Hematopoietic multipotent progenitor cell treated with erythropoietin and hydrocortisone succinate and interleukin-3 and kit ligand, for 17 days (in vitro differentiated cells): ENCODE measurements around the gene ATOSA.

Experiments
- DNase-seq: peaks from one replicate; pipeline ENCODE4 v3.0.0-alpha.2; 2015; ENCODE audit warnings: low spot score

The ATOSA gene

GRCh38 chr15:52651114-52651513, 28.1 kb downstream of the ATOSA start:
- no peak for DNase-seq

GRCh38 chr15:52649686-52650085, 29.5 kb downstream of the ATOSA start:
- no peak for DNase-seq

- no peak for DNase-seq
Observed at GRCh38 chr15:52645916-52646315, 33.3 kb downstream of the ATOSA start.

- no peak for DNase-seq
Observed at GRCh38 chr15:52642386-52643361, 36.5 kb downstream of the ATOSA start.

GRCh38 chr15:52636459-52636858, 42.7 kb downstream of the ATOSA start:
- DNase-seq, result no peak

GRCh38 chr15:52635908-52636307, 43.3 kb downstream of the ATOSA start:
- no peak for DNase-seq
